ENCODE measurements around the gene MRPS15.
"Not testable (repeated sequence)": the region's sequence is repeated elsewhere in the genome, so short reads cannot be mapped to it uniquely, and the experiment has no call there.

The MRPS15 gene

DNA sequence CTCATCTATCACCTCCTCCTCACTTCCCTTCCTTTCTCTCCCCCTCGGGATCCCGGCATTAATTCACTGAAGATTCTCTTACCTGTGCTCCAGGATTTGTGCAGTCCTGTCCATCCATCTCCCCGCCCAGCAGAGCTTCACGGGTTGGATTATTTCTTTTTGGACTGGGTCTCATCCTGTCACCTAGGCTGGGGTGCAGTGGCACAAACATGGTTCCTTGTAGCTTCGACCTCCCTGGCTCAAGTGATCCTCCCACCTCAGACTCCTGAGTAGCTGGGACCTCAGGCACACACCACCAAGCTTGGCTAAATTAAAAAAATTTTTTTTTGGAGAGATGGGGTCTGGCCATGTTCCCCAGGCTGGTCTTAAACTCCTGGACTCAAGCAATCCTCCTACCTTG is 30.8 kb upstream of the MRPS15 start:
- Histone ChIP-seq H4K91ac (ENCODE audit: low read depth, low read length) (no peak overlapping the region), H3K9ac (ENCODE audit: low read length) (no peak overlapping the region), H3K4me3 (ENCODE audit: low read depth, low read length) (no peak overlapping the region), H2AK5ac (ENCODE audit: low read length) (no peak overlapping the region), H3K14ac (ENCODE audit: low read length) (no peak overlapping the region), H3K4me1 (ENCODE audit: control insufficient read depth in 1 of 2, insufficient read depth in 2 of 2, low read length in 2 of 2) (no peaks in the 10 kb centered on the region), H3K4ac (ENCODE audit: low read depth, low read length) (no peak overlapping the region), H3K27ac (ENCODE audit: low read depth, low read length) (no peak overlapping the region), H3K79me1 (ENCODE audit: low read length) (no peaks in the 10 kb centered on the region), H3K79me2 (ENCODE audit: control insufficient read depth, insufficient read depth, low read length, poor library complexity) (no peaks in the 10 kb centered on the region), H3K27me3 (ENCODE audit: insufficient read depth, low read length) (no peaks in the 10 kb centered on the region), H2BK120ac (ENCODE audit: insufficient read depth, low read length, poor library complexity) (no peak overlapping the region), H2BK5ac (ENCODE audit: low read depth, low read length, poor library complexity) (no peak overlapping the region), H3K18ac (ENCODE audit: low read length) (no peak overlapping the region), H3K9me3 (ENCODE audit: insufficient read depth, low read depth, low read length) (no peaks in the 10 kb centered on the region), H3K36me3 (ENCODE audit: control insufficient read depth in 1 of 2, insufficient read depth in 2 of 2, low read length in 2 of 2) (no peaks in the 10 kb centered on the region), H2BK12ac (ENCODE audit: low read length) (no peak overlapping the region), H3K4me2 (ENCODE audit: low read length) (no peak overlapping the region), H2AFZ (ENCODE audit: insufficient read depth, low read length, poor library complexity) (no peak overlapping the region), H3K23ac (ENCODE audit: low read length) (no peak overlapping the region), H4K8ac (ENCODE audit: low read depth, low read length) (no peak overlapping the region), H4K12ac (ENCODE audit: low read depth, low read length) (no peak overlapping the region)
- DNase-seq, result no peak
- 83% methylated on average over 1 of the region's 5 CpGs for WGBS (ENCODE audit: extremely low coverage, insufficient coverage, insufficient read length)

DNA sequence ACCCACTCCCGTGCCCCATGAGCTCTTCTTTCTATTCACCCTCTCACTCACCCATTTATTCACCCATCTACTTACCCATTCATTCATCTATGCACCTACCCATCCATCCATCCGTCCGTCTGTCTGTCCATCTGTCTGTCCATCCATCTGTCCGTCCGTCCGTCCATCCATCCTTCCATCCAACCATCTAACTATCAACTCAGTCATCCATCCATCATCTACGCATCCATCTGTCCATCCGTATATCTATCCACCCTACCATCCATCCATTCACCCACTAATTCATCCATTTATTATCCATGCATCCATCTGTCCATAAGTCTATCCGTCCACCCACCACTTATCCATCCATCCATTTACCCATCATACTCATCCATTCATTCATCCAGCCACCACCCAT is 29.3 kb upstream of the MRPS15 start:
- H3K79me1 ChIP-seq (ENCODE audit: low read length), result no peaks in the 10 kb centered on the region

DNA sequence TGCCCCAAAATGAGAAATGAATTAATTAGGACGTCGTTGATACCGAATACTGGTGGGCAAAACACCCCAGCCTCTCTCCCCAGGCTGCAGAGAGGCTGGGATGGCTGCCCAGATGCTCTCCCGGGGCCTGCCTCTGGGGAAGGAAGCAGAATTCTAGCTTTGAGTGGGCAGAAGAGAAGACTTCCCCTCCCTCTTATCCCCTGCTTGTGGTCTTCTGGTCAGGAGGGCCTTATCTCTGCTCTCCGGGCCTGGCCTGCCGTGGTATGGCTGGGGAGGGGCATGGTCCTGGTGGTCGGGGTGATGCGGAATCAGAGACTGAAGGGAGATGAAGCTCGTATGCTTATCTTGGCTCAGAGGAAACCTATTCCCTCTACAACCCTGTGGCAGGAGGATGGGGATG is 28.3 kb upstream of the MRPS15 start:
- Histone ChIP-seq H2BK120ac (ENCODE audit: insufficient read depth, low read length, poor library complexity) (no peak overlapping the region), H3K4ac (ENCODE audit: low read depth, low read length) (no peak overlapping the region), H3K79me2 (ENCODE audit: control insufficient read depth, insufficient read depth, low read length, poor library complexity) (peaks cover 3% of the 10 kb centered on the region), H3K36me3 (ENCODE audit: control insufficient read depth in 1 of 2, insufficient read depth in 2 of 2, low read length in 2 of 2) (no peaks in the 10 kb centered on the region), H3K9ac (ENCODE audit: low read length) (no peak overlapping the region), H4K91ac (ENCODE audit: low read depth, low read length) (no peak overlapping the region), H3K27ac (ENCODE audit: low read depth, low read length) (no peak overlapping the region), H3K14ac (ENCODE audit: low read length) (no peak overlapping the region), H4K8ac (ENCODE audit: low read depth, low read length) (no peak overlapping the region), H3K23ac (ENCODE audit: low read length) (no peak overlapping the region), H3K4me1 (ENCODE audit: control insufficient read depth in 1 of 2, insufficient read depth in 2 of 2, low read length in 2 of 2) (peaks cover 0 to 4% of the 10 kb centered on the region in 2 experiments), H3K27me3 (ENCODE audit: insufficient read depth, low read length) (no peaks in the 10 kb centered on the region), H2BK5ac (ENCODE audit: low read depth, low read length, poor library complexity) (no peak overlapping the region), H3K4me3 (ENCODE audit: low read depth, low read length) (no peak overlapping the region), H3K4me2 (ENCODE audit: low read length) (no peak overlapping the region), H2AK5ac (ENCODE audit: low read length) (no peak overlapping the region), H3K79me1 (ENCODE audit: low read length) (peaks cover 4% of the 10 kb centered on the region), H2BK12ac (ENCODE audit: low read length) (no peak overlapping the region), H3K18ac (ENCODE audit: low read length) (no peak overlapping the region), H4K12ac (ENCODE audit: low read depth, low read length) (no peak overlapping the region), H3K9me3 (ENCODE audit: insufficient read depth, low read depth, low read length) (no peaks in the 10 kb centered on the region), H2AFZ (ENCODE audit: insufficient read depth, low read length, poor library complexity) (no peak overlapping the region)
- no CpG with 5 or more reads among the region's 9 CpGs for WGBS (ENCODE audit: extremely low coverage, insufficient coverage, insufficient read length)
- DNase-seq, result no peak

More for the DNA sequence above, 29.3 kb upstream of the MRPS15 start:
- Histone ChIP-seq H3K9ac (ENCODE audit: low read length) (no peak overlapping the region), H3K79me2 (ENCODE audit: control insufficient read depth, insufficient read depth, low read length, poor library complexity) (no peaks in the 10 kb centered on the region), H4K8ac (ENCODE audit: low read depth, low read length) (no peak overlapping the region), H3K27ac (ENCODE audit: low read depth, low read length) (no peak overlapping the region), H3K14ac (ENCODE audit: low read length) (no peak overlapping the region), H3K36me3 (ENCODE audit: control insufficient read depth in 1 of 2, insufficient read depth in 2 of 2, low read length in 2 of 2) (no peaks in the 10 kb centered on the region), H3K4me2 (ENCODE audit: low read length) (no peak overlapping the region), H2BK5ac (ENCODE audit: low read depth, low read length, poor library complexity) (no peak overlapping the region), H3K4me3 (ENCODE audit: low read depth, low read length) (no peak overlapping the region), H4K12ac (ENCODE audit: low read depth, low read length) (no peak overlapping the region), H4K91ac (ENCODE audit: low read depth, low read length) (no peak overlapping the region), H2AK5ac (ENCODE audit: low read length) (no peak overlapping the region), H3K4ac (ENCODE audit: low read depth, low read length) (no peak overlapping the region), H3K4me1 (ENCODE audit: control insufficient read depth in 1 of 2, insufficient read depth in 2 of 2, low read length in 2 of 2) (no peaks in the 10 kb centered on the region), H3K18ac (ENCODE audit: low read length) (no peak overlapping the region), H3K27me3 (ENCODE audit: insufficient read depth, low read length) (no peaks in the 10 kb centered on the region), H2BK12ac (ENCODE audit: low read length) (no peak overlapping the region), H2AFZ (ENCODE audit: insufficient read depth, low read length, poor library complexity) (no peak overlapping the region), H2BK120ac (ENCODE audit: insufficient read depth, low read length, poor library complexity) (no peak overlapping the region), H3K23ac (ENCODE audit: low read length) (no peak overlapping the region), H3K9me3 (ENCODE audit: insufficient read depth, low read depth, low read length) (no peaks in the 10 kb centered on the region)
- WGBS (ENCODE audit: extremely low coverage, insufficient coverage, insufficient read length), result 100% methylated on average over 2 of the region's 9 CpGs
- DNase-seq, result no peak

DNA sequence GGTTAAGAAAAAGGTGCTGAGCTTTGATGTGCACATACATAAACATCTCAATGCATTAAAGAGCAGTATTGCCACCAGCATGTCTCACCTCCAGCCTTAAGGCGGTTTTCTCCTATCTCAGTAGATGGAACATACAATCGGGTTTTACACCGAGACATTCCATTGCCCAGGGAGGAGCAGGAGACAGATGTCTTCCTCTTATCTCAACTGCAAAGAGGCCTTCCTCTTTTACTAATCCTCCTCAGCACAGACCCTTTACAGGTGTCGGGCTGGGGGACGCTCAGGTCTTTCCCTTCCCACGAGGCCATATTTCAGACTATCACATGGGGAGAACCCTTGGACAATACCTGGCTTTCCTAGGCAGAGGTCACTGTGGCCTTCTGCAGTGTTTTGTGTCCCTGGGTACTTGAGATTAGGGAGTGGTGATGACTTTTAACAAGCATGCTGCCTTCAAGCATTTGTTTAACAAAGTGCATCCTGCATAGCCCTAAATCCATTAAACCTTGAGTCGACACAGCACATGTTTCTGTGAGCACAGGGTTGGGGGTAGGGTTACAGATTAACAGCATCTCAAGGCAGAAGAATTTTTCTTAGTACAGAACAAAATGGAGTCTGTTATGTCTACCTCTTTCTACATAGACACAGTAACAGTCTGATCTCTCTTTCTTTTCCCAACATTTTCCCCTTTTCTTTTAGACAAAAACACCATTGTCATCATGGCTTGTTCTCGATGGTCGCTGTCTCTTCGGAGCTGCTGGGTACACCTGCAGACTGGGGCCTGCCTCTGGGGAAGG is 25.3 kb upstream of the MRPS15 start:
- not testable (repeated sequence) for H2AFZ ChIP-seq (ENCODE audit: insufficient read depth, low read length, poor library complexity); DNase-seq; H3K4me3 ChIP-seq (ENCODE audit: low read depth, low read length); H3K4ac ChIP-seq (ENCODE audit: low read depth, low read length); H3K27ac ChIP-seq (ENCODE audit: low read depth, low read length); H2BK12ac ChIP-seq (ENCODE audit: low read length); H2BK120ac ChIP-seq (ENCODE audit: insufficient read depth, low read length, poor library complexity); H4K8ac ChIP-seq (ENCODE audit: low read depth, low read length); H3K79me2 ChIP-seq (ENCODE audit: control insufficient read depth, insufficient read depth, low read length, poor library complexity); H3K4me1 ChIP-seq (ENCODE audit: control insufficient read depth in 1 of 2, insufficient read depth in 2 of 2, low read length in 2 of 2); H4K91ac ChIP-seq (ENCODE audit: low read depth, low read length); H3K14ac ChIP-seq (ENCODE audit: low read length); H3K36me3 ChIP-seq (ENCODE audit: control insufficient read depth in 1 of 2, insufficient read depth in 2 of 2, low read length in 2 of 2); H3K18ac ChIP-seq (ENCODE audit: low read length); H3K23ac ChIP-seq (ENCODE audit: low read length); H4K12ac ChIP-seq (ENCODE audit: low read depth, low read length); H3K79me1 ChIP-seq (ENCODE audit: low read length); H3K9me3 ChIP-seq (ENCODE audit: insufficient read depth, low read depth, low read length); H2AK5ac ChIP-seq (ENCODE audit: low read length); H2BK5ac ChIP-seq (ENCODE audit: low read depth, low read length, poor library complexity); H3K9ac ChIP-seq (ENCODE audit: low read length); H3K4me2 ChIP-seq (ENCODE audit: low read length); H3K27me3 ChIP-seq (ENCODE audit: insufficient read depth, low read length)
- no CpG with 5 or more reads among the region's 10 CpGs for WGBS (ENCODE audit: extremely low coverage, insufficient coverage, insufficient read length)

Data from trophoblast cell (in vitro differentiated cells and primary cell).